GM18508 (cell line): ENCODE data around the gene FAM236D.
"Not testable (repeated sequence)": the region's sequence is repeated elsewhere in the genome, so short reads cannot be mapped to it uniquely, and the experiment has no call there.

Experiments
- ATAC-seq: cut with Tn5 transposase; IDR thresholded peaks from one replicate; pipeline ENCODE4 v1.9.1; 2021; ENCODE audit warnings: moderate number of reproducible peaks; ENCODE audit not compliant: insufficient read depth, unreplicated experiment

FAM236D gene

GRCh38 chrX:72808110-72808509, at the start of gene FAM236D:
Gene FAM236D, minus strand, starts transcription at chrX:72808210. Its CDS starts 100 bp downstream, at chrX:72808110.
- not testable (repeated sequence) for ATAC-seq

DNA sequence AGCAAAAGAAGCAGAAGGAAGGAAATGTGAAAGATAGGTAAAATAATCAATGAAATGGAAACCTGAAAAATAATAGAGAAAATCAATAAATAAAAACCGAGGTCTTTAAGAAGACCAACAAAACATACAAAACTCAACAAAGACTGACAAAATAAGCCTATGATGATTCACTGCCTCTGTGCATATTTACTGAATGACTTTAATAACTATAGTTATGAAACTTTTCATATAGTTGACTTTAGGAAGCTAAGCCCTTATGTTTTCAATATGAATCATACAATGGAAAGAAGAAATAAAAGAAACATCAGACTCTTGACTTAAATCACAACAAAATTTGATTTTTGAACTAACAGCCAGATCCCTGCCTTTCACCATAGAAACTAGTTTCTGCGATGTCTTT, 29.5 kb upstream of the FAM236D start:
- ATAC-seq: not testable (repeated sequence)

GRCh38 chrX:72830701-72831100, 22.7 kb upstream of the FAM236D start:
- ATAC-seq: not testable (repeated sequence)

GRCh38 chrX:72790390-72790789, 17.6 kb downstream of the FAM236D start:
- not testable (repeated sequence) for ATAC-seq

- not testable (repeated sequence) for ATAC-seq
These were observed 19.9 kb downstream of the FAM236D start for GRCh38 chrX:72788142-72788541.

DNA sequence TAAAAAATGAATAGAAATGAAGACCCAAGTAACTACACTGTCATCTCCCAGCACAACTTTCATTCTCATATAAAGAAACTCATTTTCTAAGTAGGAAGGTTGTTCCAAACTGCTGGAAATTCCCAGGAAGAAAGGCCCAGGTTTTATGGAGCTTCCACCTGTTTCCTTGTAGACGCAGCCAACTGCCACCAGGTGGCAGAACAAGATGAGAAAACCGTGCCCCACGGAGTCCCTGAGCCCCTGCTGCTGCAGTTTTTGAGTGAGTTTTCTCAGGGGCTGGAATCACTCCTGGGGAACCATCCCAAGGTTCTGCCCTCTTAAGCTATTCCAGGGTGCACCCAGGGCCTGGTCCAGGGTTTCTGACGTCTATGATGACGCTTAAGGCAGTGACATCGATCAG, 24.0 kb downstream of the FAM236D start:
- ATAC-seq: not testable (repeated sequence)

DNA sequence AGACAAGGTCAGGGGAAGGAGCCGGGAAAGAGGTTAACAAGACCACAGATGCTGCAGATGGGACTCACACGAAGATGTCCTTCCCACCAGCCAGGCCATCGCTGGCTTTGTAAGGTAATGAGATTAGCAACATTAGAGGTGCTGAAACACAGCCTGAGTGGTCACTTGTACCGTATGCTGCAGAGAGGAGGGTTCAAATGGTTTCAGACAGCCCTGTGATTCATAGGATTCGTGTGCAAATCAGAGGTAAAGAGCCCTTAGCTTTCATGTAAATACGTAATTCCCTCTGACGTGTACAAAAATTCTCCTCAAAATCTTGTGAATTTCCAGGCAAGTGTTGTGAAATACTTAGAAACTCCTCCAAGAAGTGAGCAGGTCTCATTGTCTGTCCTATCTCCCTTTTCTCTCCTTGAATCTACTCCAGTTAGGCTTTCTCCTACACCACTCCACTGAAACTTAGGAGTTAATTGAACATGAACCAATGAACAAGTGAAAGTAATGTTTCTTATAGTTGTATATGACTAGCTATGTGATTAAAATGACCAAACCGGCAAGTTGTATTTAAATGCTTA, 24.6 kb downstream of the FAM236D start:
- not testable (repeated sequence) for ATAC-seq

GRCh38 chrX:72782560-72782959, 25.4 kb downstream of the FAM236D start, which contains the start of gene FAM236B:
Gene FAM236B, minus strand, starts transcription at chrX:72782660. Its CDS starts 100 bp downstream, at chrX:72782560.
- not testable (repeated sequence) for ATAC-seq

- not testable (repeated sequence) for ATAC-seq
These were observed 29.9 kb downstream of the FAM236D start for GRCh38 chrX:72778146-72778545.

- peak; percentile 81 for ATAC-seq
These were observed 30.6 kb downstream of the FAM236D start for GRCh38 chrX:72777467-72777790.

DNA sequence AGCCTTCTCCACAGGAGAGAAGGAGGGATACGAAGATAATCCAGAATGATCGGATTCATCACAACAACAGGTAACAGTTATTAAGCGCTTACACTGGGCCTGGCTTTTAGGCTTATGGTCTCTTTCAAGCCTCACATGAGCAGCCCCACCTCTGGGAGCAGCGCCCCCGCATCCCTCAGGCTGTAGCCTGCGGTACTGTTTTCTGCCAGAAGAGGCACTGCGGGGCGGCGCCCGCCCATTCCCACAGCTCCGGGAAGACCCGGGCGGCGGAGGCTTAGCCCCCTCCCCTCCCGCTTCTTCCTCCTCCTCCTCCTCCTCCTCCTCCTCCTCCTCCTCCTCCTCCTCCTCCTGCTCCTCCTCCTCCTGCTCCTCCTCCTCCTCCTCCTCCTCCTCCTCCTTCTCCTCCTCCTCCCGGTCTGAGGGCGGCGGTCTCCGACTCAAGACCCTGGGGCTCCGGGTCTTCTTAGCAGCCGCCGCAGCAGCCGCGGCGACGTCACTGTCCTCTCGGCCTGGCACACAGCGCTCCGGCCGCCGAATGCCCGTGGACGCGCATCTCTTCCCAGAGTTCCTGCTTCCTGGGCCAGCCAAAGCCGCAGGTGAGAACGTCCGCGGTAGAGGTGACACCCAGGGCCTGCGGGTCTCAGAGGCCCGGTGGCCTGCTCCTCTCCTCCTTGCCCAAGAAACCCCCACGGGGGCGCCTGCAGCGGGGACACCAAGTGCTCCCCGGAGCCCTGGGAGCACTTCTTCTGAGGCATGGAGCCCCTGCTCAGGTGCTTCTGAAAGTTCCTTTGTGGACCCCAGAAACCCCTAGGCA, 31.1 kb downstream of the FAM236D start, which contains the start of gene DMRTC1B:
DMRTC1B (plus strand) TSS at position 238 of the 814 bp plus-strand sequence. CDS start 68,246 bp downstream, outside the sequence.
- ATAC-seq: peak; percentile 62

DNA sequence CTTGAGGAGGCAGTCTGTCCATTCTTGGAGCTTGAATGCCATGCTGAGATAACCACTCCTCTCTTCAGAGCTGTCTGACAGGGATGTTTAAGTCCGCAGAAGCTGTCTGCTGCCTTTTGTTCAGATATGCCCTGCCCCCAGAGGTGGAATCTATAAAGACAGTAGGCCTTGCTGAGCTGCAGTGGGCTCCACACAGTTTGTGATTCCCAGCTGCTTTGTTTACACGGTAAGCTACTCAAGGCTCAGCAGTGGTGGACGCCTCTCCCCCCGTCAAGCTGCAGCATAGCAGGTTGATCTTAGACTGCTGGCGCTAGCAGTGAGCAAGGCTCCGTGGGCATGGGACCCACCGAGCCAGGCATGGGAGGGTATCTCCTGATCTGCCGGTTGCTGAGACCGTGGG, 47.6 kb downstream of the FAM236D start:
- not testable (repeated sequence) for ATAC-seq
